GM10266 (cell line): Measurements from ENCODE around the gene ACOX3.
A peak's percentile ranks its signal among the peaks of the same experiment; 100 is the strongest.

ENCODE experiments used
- DNase-seq: peaks from one replicate; pipeline ENCODE4 v3.0.0; 2012; ENCODE audit errors: extremely low spot score
- CTCF ChIP-seq: IDR thresholded peaks from 2 replicates; pipeline ENCODE4 v1.5.1; 2012; ENCODE audit warnings: mild to moderate bottlenecking, low read depth; ENCODE audit not compliant: control insufficient read depth, insufficient read depth; ENCODE audit errors: missing control alignments

ACOX3 gene

GRCh38 chr4:8439914-8440491, 520 bp downstream of the ACOX3 start:
- DNase-seq = no peak
- no peak for TF ChIP-seq CTCF

GRCh38 chr4:8439168-8439567, 1.4 kb downstream of the ACOX3 start:
- no peak for TF ChIP-seq CTCF
- no peak for DNase-seq

GRCh38 chr4:8438743-8439142, 1.8 kb downstream of the ACOX3 start:
- no peak for DNase-seq
- TF ChIP-seq CTCF = no peak

GRCh38 chr4:8437281-8437680, 3.2 kb downstream of the ACOX3 start:
- no peak for TF ChIP-seq CTCF
- no peak for DNase-seq

GRCh38 chr4:8435656-8436121, 4.8 kb downstream of the ACOX3 start:
- peak; percentile 59 for DNase-seq
- no peak for TF ChIP-seq CTCF

GRCh38 chr4:8434251-8435073, 6.1 kb downstream of the ACOX3 start:
- TF ChIP-seq CTCF = no peak
- no peak for DNase-seq

GRCh38 chr4:8433136-8433535, 7.4 kb downstream of the ACOX3 start:
- no peak for TF ChIP-seq CTCF
- DNase-seq = no peak
